ENCODE data around the gene GSTCD.
"Not testable (repeated sequence)": the region's sequence is repeated elsewhere in the genome, so short reads cannot be mapped to it uniquely, and the experiment has no call there.

GSTCD gene

GRCh38 chr4:105708181-105709080 is at the start of gene GSTCD, which contains the start of gene INTS12:
TSS of gene GSTCD (plus strand) at chr4:105708784. CDS start at chr4:105717614, 8,830 bp downstream.
TSS of gene INTS12 (minus strand) at chr4:105708689. CDS start at chr4:105700005, 8,684 bp downstream.
- DNase-seq: peak; percentile 96

GRCh38 chr4:105659190-105659589 is 49.4 kb upstream of the GSTCD start:
- no peak for DNase-seq

DNA sequence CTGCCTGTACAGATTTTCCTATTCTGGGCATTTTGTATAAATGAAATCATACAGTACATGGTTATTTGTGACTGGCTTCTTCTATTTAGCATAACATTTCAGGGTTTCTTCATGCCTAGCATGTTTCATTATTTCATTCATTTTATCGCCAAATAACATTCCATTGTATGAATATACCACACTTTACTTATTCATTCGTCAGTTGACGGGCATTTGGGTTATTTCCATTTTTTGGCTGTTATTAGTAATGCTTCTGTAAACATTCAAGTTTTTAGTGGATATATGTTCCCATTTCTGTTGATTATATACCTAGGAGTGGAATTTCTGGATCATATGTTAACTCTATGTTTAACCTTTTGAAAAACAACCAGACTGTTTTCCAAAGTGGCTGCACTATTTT is 47.6 kb upstream of the GSTCD start:
- no peak for DNase-seq

DNA sequence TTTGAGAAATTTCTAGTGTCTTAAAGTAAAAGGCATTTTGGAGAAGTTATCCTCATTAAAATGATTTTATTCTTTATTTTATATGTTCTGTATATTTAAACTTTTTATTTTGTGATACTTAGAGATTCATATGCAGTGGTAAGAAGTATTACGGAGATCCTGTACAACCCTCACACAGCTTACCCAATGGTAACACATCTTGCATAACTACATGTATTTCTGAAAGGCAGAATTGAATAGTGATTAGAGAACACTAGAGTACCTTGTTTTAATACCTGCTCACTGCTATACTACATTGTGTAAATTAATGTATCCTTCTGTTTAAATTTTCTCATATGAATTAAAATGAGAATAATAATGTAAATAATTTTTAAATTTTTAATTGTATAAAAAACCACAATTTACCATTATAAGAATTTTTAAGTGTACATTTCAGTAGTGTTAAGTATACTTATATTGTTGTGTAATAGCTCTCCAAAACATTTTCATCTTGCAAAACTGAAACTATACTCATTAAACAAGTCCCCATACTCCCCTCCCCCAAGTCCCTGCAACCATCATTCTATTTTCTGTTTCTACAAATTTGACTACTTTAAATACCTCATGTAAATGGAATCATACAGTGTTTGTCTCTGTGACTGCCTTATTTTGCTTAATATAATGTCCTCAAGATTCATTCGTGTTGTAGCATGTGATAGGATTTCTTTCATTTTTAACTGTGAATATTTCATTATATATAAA is 45.5 kb upstream of the GSTCD start:
- no peak for DNase-seq

- no peak for DNase-seq
Measured at GRCh38 chr4:105666693-105667092, 41.9 kb upstream of the GSTCD start.

DNA sequence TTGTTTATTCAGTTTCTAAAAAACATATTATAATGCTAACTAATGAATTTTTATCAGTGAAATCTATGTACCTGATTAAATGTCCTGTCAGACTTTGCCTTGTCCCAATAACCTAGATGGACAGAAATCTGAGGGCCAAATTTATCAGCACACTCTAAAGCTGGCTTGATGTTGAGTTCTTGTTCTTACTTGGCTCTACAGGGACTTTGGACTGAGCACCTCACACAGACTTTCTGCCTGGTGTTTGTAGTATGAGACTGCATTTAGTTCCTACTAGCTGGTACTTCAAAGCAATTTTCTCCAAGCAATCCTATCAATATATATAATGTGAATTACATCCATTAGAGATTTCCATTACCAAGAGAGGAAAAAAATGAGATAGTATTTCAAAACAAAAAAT is 37.9 kb upstream of the GSTCD start:
- no peak for DNase-seq

- DNase-seq: no peak
Measured at GRCh38 chr4:105671301-105671700, 37.3 kb upstream of the GSTCD start.

DNA sequence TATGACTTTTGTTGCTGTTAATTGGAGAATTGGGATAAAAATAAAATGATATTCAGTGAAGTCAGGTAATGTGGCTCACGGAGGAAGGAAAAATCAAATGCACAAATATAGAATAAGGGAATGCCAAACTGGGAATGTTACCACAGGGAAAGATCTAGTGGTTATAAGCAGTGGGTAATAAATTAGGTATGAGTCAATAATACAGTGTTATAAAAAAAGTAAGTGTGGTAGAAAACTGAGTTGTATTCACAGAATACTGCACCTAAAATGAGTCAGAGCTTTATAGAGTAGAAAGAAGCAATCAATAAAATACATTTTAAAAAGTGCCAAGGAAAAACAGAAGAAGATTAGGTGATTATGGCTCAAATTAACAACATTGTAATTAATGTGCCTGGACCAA is 34.6 kb upstream of the GSTCD start:
- no peak for DNase-seq

- no peak for DNase-seq
Measured at GRCh38 chr4:105677709-105678108, 30.9 kb upstream of the GSTCD start.

DNA sequence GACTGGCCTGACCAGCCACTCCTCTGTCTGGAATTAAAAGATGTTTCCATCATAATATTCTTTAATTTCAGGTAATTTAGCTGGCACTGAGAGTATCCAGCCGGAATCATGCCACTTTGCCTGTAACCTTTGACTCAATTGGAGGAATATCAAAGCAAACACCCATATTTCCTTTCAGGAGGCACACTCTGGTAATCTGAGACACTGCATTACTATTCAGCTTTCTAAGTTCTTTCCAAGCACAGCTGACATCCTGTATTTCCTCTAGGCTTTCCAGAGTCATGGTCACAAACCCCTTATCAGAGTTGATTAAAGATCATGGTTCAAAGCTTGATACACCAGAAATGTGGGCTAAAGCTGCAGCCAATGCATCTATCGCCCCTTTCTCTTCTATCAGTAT is 29.4 kb upstream of the GSTCD start:
- no peak for DNase-seq

DNA sequence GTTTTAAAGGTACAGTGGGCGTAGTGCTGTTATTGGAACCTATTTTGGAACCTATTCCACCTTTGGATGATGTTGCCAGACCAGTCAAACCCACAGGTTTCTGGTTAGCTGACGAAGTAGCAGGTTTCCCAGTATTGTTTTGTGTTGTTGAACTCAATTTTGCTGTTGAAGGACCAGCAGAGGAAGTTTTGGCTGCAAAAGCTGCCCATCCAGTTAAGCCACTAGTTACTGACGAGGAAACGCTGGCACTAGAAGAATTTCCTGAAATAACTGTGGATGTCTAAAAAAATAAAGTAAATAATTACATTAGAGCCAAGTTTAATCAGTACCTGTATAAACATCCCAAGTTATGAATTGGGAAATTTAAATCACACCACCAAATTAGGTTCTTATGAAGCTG is 25.5 kb upstream of the GSTCD start:
- DNase-seq: no peak

GRCh38 chr4:105686571-105686970 is 22.0 kb upstream of the GSTCD start:
- DNase-seq: no peak

DNA sequence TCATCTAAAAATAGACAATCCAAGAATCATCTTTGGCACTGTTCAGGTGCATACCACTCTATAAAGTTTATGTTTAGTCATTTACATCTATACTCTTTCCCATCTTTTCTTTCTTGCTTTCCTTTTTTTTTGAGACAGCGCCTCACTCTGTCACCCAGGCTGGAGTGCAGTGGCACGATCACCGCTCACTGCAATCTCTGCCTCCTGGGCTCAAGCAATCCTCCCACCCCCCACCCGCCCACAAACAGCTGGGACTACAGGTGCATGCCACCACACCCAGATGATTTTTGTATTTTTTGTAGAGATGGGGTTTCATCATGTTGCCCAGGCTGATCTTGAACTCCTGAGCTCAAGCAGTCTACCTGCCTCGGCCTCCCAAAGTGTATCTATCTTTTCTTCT is 13.8 kb upstream of the GSTCD start:
- not testable (repeated sequence) for DNase-seq

DNA sequence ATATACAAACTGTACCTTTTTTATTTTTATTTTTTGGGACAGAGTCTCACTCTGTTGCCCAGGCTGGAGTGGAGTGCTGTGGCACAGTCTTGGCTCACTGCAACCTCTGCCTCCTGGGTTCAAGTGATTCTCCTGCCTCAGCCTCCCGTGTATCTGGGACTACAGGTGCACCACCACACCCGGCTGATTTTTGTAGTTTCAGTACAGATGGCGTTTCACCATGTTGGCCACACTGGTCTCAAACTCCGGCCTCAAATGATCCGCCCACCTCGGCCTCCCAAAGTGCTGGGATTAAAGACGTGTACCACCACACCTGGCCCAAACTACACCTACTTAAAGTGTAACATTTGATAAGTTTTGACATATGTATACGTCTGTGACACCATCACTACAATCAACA is 12.8 kb upstream of the GSTCD start:
- DNase-seq: not testable (repeated sequence)

GRCh38 chr4:105698607-105699006 is 10.0 kb upstream of the GSTCD start:
- no peak for DNase-seq

DNA sequence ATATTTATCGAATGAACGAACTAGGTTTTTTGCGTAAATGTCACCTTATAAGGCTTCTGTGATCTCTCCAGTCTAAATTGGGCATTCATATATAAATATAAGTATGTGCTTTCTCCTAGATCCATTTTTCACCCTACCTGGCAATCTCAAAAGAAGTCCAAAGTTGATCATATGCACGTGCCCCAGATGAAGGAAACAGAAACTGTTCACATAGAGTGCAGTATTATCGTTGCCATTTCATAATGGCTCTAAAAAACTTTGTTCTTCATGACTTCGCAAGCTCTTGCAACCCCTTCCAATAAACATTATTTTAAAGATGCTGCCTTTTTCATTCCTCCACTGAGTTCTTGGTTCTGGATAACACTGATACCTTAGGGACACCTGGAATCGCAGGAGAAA is 803 bp upstream of the GSTCD start:
- no peak for DNase-seq

GRCh38 chr4:105709081-105709450 is 482 bp downstream of the GSTCD start:
- DNase-seq: no peak

DNA sequence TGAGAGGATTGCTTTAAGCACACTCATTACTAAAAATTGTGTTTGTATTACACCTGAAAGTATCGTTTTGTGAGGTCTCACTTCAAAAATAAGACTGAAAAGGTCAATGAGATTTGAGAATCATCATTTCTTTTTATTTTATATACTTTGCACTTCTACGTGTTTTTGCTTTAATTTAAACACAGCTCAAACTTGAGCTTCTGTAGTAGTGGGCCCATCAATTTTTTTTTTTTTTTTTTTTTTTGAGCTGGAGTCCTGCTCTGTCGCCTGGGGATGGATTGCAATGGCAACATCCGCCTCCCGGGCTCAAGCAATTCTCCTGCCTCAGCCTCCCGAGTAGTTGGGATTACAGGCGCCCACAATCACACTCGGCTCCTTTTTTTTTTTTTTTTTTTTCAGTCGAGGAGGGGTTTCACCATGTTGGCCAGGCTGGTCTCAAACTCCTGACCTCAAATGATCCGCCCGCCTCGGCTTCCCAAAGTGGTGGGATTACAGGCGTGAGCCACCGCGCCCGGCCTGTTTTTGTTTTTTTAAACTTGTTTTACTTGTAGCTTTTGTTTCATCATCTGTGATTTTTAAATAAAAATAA is 1.5 kb downstream of the GSTCD start:
- no peak for DNase-seq

- no peak for DNase-seq
Measured at GRCh38 chr4:105710678-105711077, 2.1 kb downstream of the GSTCD start.

DNA sequence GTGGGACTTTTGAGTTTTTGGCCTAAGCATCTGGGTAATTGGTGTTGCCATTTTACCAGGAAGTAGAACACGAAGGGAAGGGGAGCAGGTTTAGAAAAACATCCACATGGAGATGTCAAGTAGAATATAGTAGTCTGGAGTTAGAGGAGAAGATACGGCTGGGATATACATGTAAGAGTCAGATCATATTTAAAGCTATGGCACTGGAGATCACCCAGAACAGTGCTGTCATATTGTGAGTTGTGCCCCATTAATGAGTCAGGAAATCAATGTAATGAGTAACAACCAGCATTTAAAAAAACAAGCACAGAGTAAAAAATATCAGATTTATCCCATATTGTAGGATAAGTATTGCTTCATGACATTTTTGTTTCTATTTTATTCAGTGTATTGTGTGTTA is 4.2 kb downstream of the GSTCD start:
- DNase-seq: no peak

- DNase-seq: no peak
Measured at GRCh38 chr4:105714071-105714521, 5.5 kb downstream of the GSTCD start.

- no peak for DNase-seq
Measured at GRCh38 chr4:105714932-105715331, 6.3 kb downstream of the GSTCD start.

DNA sequence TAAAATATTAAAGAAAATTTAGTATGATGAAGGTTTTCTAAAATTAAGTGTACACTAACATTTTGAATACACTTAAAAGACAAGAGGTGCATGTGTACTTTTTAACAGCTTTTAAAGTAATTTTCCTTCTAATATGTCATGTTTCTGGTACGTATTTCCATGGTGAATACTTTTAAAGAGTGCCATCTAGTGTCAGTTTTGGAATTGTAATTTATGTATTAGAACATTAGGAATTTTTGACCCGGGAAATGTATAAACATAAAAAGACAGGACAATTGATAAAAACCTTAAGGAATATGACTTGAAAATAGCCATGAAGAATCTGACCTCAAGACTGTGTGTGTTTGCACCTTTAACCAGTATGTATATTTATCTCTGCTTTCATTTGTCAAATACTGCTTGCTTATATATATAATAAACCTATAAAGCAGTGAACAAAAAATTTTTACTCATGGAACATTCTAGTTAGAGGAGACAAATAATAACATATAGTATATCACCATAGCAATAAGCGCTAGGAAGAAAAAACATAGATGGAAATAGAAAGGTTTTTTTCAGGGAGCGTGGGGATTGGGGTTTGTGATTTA is 7.2 kb downstream of the GSTCD start:
- no peak for DNase-seq
